NCI-H510A (cell line): ENCODE data around the gene SLC35G1.

Source experiments
- DNase-seq: peaks from one replicate; lab custom pipeline; 2025; lab: John Stamatoyannopoulos, UW

SLC35G1 gene

DNA sequence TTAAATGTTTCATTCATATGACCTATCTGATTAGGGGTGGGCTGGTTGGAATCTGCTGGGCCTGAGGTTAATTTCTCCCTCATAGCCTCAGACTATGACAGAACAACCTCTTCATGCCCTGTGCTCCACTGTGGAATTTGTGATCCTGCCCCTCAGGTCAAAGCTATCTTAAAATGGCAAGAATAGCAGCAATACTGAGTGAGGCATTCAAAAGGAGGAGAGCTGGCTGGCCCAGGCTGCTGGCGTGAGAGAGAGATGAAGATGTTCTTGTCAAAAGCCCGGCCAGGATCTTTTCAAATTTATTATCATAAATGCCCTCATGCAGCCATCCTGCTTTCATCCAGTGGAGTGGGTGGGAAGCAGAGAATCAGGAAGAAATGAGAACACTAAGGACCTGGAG lies 58.1 kb downstream of the SLC35G1 start:
- DNase-seq, result no peak
